NK-92 (cell line): ENCODE measurements around the gene KCNG2.

Experiments used
- DNase-seq: peaks from one replicate; lab custom pipeline; 2025; ENCODE audit not compliant: unreplicated experiment; lab: John Stamatoyannopoulos, UW

Gene KCNG2

GRCh38 chr18:79816981-79817606 is 19.4 kb downstream of the KCNG2 start:
- no peak for DNase-seq

DNA sequence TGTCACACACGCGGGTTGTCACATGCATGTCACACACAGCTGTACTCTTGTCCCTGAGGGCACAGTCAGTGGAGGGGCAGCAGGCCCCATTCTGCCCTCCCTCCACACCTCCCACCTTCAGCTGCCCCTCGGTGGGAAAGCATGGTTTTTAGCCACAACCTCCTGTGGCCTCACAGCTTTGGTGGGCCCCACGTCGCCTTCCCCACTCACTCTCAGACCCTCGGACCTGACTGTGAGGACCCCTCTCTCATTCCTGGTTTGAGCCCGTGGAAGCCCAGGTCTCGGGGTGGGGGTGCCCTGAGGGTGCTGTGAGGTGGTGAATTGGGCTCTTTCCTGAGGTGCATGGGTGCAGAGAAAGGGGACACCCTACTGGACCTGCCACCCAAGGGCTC is 19.9 kb downstream of the KCNG2 start:
- no peak for DNase-seq

GRCh38 chr18:79818036-79818435 is 20.3 kb downstream of the KCNG2 start:
- no peak for DNase-seq

GRCh38 chr18:79818631-79819030 is 20.9 kb downstream of the KCNG2 start:
- DNase-seq: no peak

- no peak for DNase-seq
Measured at GRCh38 chr18:79819064-79819967, 21.6 kb downstream of the KCNG2 start.

DNA sequence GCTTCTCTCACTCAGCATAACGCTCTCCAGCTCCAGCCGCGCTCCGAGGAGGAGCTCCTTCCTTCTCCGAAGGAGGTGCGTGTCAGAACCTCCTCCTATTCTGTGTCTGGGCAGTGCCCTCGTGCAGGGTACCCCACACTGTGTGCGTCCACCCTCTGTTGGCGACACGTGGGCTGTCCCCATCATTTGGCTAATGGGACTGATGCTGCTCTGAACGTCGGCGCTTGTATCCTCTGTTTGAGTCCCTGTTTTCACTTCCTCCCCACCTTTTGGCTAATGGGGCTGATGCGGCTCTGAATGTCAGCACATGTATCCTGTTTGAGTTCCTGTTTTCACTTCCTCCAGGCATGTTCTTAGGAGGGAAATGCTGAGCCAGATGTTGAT is 22.2 kb downstream of the KCNG2 start:
- no peak for DNase-seq

- no peak for DNase-seq
Measured at GRCh38 chr18:79823120-79823519, 25.4 kb downstream of the KCNG2 start.

DNA sequence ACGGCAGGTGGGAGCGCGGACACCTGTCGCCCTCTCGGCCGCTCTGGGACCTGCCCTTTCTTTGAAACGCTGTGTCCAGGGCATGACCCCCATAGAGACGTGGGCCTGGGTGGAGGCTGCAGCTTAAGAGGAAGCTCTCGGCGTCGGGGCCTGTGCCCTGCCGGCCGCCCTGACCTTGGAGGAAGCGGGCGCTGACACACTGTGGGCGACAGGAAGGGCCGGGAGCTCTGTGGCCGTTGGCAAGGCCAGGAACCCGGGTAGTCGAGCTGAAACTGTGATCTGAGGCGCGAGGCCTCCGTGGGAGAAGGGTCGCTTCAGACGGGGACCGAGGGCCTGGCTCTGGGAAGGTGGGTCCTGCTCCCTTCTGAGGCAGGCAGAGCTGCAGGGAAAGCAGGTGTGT is 28.2 kb downstream of the KCNG2 start:
- DNase-seq: no peak

GRCh38 chr18:79826966-79827365 is 29.2 kb downstream of the KCNG2 start:
- no peak for DNase-seq

DNA sequence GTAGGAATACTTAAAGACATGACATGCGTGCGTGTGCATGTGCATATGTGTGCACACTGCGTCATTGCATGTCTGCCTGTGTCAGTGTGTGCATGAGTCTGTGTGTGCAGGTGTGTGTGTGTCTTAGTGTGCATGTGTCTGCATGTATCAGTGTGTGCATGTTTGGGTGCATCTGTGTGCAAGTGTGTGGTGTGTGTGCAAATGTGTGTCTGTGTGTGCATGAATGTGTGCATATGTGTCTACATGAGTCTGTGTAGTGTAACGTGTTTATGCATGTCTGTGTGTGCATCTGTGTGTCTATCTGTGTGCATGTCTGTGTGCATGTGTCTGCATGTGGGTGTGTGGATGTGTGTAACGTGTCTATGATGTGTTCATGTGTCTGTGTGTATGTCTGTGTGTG is 30.5 kb downstream of the KCNG2 start:
- DNase-seq: no peak

GRCh38 chr18:79829136-79829854 is 31.6 kb downstream of the KCNG2 start:
- no peak for DNase-seq

GRCh38 chr18:79832169-79832568 is 34.4 kb downstream of the KCNG2 start:
- DNase-seq: no peak

DNA sequence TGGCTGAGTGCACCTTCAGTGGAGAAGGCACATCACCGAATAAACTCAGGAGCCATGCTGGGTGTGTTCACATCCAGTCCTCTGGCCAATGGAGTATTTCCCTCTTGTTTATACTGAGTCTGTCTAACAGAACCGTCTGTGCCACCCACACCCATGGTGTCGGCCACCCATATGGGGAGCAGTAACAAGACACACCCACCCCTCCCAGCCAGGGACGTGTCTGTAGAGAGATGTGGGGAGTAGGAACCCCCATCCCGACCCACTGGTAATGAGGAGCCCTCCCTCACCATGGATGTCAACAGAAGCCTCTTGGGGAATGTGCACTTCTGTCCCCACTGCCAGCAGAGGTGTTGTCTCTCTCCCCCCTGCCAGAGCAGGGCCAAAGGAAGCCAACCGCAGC is 37.1 kb downstream of the KCNG2 start:
- no peak for DNase-seq

GRCh38 chr18:79841936-79842335 is 44.2 kb downstream of the KCNG2 start:
- no peak for DNase-seq

DNA sequence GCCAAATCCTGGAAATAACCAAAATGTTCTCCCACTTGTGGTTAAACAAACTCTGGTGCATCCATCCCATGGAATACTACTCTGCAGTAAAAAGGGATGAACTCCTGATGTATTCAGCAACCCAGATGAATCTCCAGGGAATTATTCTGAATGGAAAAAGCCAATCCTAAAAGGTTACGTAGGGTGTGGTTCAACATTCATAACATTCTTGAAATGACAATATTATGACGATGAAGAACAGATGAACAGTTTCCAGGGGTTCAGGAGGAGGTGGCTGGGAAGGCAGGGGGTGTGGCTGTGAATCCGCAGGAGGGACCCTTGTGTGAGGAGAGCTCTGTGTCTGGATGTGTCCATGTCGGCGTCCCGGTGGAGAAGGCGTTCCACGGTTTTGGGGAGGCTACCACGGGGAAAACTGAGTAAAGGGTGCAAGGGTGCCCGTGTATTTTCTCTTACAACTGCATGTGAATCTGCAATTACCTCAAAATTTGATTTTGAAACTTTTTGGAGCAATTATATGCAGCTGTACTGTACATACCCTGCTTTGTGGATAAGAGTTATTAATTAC is 47.3 kb downstream of the KCNG2 start:
- no peak for DNase-seq

- DNase-seq: no peak
Measured at GRCh38 chr18:79846936-79847557, 49.3 kb downstream of the KCNG2 start.

GRCh38 chr18:79847606-79848293 is 50.0 kb downstream of the KCNG2 start:
- DNase-seq: no peak

DNA sequence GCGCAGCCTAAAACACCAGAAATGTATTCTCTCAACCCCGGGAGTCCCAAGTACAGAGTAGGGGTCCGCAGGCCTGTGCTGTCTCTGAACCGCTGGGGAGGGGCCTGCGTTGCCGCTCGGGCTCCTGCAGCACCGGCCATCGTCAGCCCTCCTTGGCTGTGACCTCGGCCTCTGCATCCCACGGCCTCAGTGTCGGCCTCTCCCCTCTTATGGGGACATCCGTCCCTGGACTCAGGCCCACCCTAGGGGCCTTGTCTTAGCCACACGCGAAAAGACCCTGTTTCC is 50.5 kb downstream of the KCNG2 start:
- no peak for DNase-seq

DNA sequence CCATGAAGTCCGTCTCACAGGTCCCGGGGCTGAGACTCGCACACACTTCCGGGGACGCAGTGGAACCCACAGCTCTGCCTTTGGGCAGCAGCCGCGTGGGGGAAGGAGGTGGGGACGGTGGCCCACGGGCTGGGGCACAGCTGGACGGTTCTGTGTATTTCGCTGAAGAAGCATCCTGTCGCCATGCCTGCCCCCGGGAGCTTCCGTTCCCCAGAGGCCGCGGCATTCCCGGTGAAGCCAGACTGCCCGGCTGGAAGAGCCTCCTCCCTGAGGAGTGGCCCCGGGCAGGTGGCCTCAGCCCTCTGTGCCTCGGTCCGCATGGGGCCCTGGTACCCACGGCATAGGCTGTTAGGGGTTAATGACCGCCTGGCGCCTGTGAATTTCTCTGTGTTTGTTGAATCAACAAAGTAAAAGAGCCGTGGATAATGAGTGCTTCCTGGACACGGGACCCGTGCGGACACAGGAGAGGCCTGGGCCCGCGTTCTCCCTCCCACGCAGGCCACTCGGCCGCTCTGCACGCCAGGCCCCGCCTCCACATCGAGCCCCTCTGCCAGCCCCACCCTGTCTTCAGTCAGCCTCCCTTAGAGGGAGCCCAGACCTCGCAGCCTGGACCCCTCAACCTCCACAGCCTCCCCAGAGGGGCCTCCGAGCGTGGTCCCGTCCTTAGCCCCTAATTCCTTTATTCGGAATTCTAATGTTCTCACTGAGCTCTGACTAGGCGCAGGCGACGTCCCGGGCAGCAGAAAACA is 51.0 kb downstream of the KCNG2 start:
- DNase-seq: no peak
